ENCODE measurements around the gene RHOBTB3. TPM values are rescaled to one million over a fixed set of nuclear protein-coding genes. Genes with fewer than 3 reads are reported as not detected.

RHOBTB3 gene
- total RNA-seq, 1 donor from 2014 or later: 73.8 TPM

GRCh38 chr5:95778713-95779436 is 47.7 kb downstream of the RHOBTB3 start:
- H3K27me3 ChIP-seq (ENCODE audit: insufficient read depth, low read length): no peaks in the 10 kb centered on the region
- H3K36me3 Mint-ChIP-seq (ENCODE audit: low read depth, unreplicated experiment): peaks cover 3% of the 10 kb centered on the region
- H4K20me1 ChIP-seq (ENCODE audit: insufficient read depth, low read length): no peaks in the 10 kb centered on the region
- H3K27ac ChIP-seq (ENCODE audit: low read depth, low read length): no peak overlapping the region
- no peaks in the 10 kb centered on the region for H3K79me2 ChIP-seq (ENCODE audit: insufficient read depth, low read length)
- peaks cover 10% of the 10 kb centered on the region for H3K4me1 ChIP-seq (ENCODE audit: insufficient read depth, low read length)
- no peaks in the 10 kb centered on the region for H3K9me3 Mint-ChIP-seq (ENCODE audit: unreplicated experiment)
- no peaks in the 10 kb centered on the region for H3K27me3 Mint-ChIP-seq (ENCODE audit: low read depth, unreplicated experiment)
- H3K9me3 ChIP-seq (ENCODE audit: insufficient read depth, low read depth, low read length): no peaks in the 10 kb centered on the region
- H3K4me3 Mint-ChIP-seq (ENCODE audit: unreplicated experiment): no peak overlapping the region
- H3K4me2 ChIP-seq (ENCODE audit: low read length): peak overlapping the region; percentile 9
- FAIRE-seq: no peak
- no peak overlapping the region for H3K4me3 ChIP-seq (ENCODE audit: insufficient read depth, low read depth, low read length)
- no peak for DNase-seq (ENCODE audit: low read depth)
- peaks cover 27% of the 10 kb centered on the region for H3K4me1 Mint-ChIP-seq (ENCODE audit: low read depth, unreplicated experiment)
- TF ChIP-seq, protein P1, sequence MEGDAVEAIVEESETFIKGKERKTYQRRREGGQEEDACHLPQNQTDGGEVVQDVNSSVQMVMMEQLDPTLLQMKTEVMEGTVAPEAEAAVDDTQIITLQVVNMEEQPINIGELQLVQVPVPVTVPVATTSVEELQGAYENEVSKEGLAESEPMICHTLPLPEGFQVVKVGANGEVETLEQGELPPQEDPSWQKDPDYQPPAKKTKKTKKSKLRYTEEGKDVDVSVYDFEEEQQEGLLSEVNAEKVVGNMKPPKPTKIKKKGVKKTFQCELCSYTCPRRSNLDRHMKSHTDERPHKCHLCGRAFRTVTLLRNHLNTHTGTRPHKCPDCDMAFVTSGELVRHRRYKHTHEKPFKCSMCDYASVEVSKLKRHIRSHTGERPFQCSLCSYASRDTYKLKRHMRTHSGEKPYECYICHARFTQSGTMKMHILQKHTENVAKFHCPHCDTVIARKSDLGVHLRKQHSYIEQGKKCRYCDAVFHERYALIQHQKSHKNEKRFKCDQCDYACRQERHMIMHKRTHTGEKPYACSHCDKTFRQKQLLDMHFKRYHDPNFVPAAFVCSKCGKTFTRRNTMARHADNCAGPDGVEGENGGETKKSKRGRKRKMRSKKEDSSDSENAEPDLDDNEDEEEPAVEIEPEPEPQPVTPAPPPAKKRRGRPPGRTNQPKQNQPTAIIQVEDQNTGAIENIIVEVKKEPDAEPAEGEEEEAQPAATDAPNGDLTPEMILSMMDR (IDR thresholded peaks at IDR 0.05; ENCODE audit: insufficient read depth, low read depth, low read length): no peak
- no peak for TF ChIP-seq EZH2 (IDR thresholded peaks at IDR 0.05; ENCODE audit: insufficient read depth, low read length)
- no peak overlapping the region for H2AFZ ChIP-seq (ENCODE audit: low read depth, low read length)
- H3K9ac ChIP-seq (ENCODE audit: low read length): peak overlapping the region; percentile 13
- H3K36me3 ChIP-seq (ENCODE audit: insufficient read depth, low read length): no peaks in the 10 kb centered on the region
- H3K27ac Mint-ChIP-seq (ENCODE audit: unreplicated experiment): peak overlapping the region; percentile 54

GRCh38 chr5:95779611-95780010 is 48.5 kb downstream of the RHOBTB3 start:
- peak overlapping the region; percentile 9 for H3K4me2 ChIP-seq (ENCODE audit: low read length)

More at GRCh38 chr5:95779611-95780010, 48.5 kb downstream of the RHOBTB3 start:
- Mint-ChIP-seq H3K36me3 (ENCODE audit: low read depth, unreplicated experiment) (peaks cover 4% of the 10 kb centered on the region), H3K27me3 (ENCODE audit: low read depth, unreplicated experiment) (no peaks in the 10 kb centered on the region), H3K9me3 (ENCODE audit: unreplicated experiment) (no peaks in the 10 kb centered on the region), H3K4me3 (ENCODE audit: unreplicated experiment) (no peak overlapping the region), H3K27ac (ENCODE audit: unreplicated experiment) (peak overlapping the region; percentile 70), H3K4me1 (ENCODE audit: low read depth, unreplicated experiment) (peaks cover 20% of the 10 kb centered on the region)
- Histone ChIP-seq H3K4me1 (ENCODE audit: insufficient read depth, low read length) (peaks cover 6% of the 10 kb centered on the region), H3K9ac (ENCODE audit: low read length) (peak overlapping the region; percentile 13), H4K20me1 (ENCODE audit: insufficient read depth, low read length) (no peaks in the 10 kb centered on the region), H3K79me2 (ENCODE audit: insufficient read depth, low read length) (no peaks in the 10 kb centered on the region), H3K27me3 (ENCODE audit: insufficient read depth, low read length) (no peaks in the 10 kb centered on the region), H3K9me3 (ENCODE audit: insufficient read depth, low read depth, low read length) (no peaks in the 10 kb centered on the region), H3K36me3 (ENCODE audit: insufficient read depth, low read length) (peaks cover 3% of the 10 kb centered on the region), H3K27ac (ENCODE audit: low read depth, low read length) (no peak overlapping the region), H2AFZ (ENCODE audit: low read depth, low read length) (no peak overlapping the region), H3K4me3 (ENCODE audit: insufficient read depth, low read depth, low read length) (no peak overlapping the region)
- DNase-seq (ENCODE audit: low read depth) (peak; percentile 55), FAIRE-seq (no peak)
- no peak for TF ChIP-seq EZH2 (IDR thresholded peaks at IDR 0.05; ENCODE audit: insufficient read depth, low read length)
- TF ChIP-seq, protein P1 (IDR thresholded peaks at IDR 0.05; ENCODE audit: insufficient read depth, low read depth, low read length): no peak

Measured in astrocyte (in vitro differentiated cells and primary cell).